ENCODE data around the gene KLRC1.
"Not testable (repeated sequence)": the region's sequence is repeated elsewhere in the genome, so short reads cannot be mapped to it uniquely, and the experiment has no call there.

KLRC1 gene

DNA sequence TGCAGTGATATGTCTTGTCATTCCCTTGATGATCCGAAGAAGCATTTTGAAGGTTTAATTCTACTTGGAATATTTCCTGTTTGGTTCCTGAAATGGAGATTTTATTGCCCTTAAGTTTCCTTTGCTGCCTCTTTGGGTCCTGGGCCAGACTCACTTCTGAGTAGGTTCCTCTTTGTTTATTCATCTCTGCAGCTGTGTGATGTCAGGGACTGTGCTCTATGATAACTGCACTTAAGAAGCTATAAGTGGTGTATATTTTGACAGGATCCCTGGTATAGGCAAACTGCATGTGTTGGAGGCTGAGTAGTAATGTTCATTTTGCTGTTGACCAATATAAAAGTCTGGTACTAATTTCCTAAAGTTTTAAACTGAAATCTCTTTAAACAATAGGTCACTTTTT lies 43.8 kb downstream of the KLRC1 start, which contains the start of gene KLRC4:
KLRC4 (minus strand) TSS at position 366 of the 400 bp plus-strand sequence; CDS start at position 184, 182 bp downstream.
- DNase-seq = no peak

DNA sequence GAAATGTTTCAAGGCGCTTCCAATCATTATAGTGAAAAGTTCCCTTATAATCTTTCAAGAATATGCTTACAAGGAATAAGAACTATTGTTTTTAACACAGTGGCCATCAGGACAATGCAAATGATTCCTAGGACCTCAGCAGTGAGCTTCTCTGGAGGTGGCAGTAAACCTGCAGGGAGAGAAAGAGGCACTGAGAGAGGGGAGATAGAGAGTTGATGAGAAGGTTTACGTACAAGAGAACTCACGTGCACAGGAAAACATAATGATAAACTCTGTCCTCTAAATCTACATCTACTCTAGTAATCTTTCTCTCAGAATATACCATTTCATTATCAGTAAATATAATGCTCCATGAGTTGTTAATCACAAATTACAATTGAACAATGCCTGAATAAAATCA lies 44.3 kb downstream of the KLRC1 start:
- DNase-seq = no peak

GRCh38 chr12:10406725-10407124 lies 46.5 kb downstream of the KLRC1 start:
- DNase-seq = no peak

- DNase-seq = no peak
Measured at GRCh38 chr12:10405294-10405693, 47.9 kb downstream of the KLRC1 start.

GRCh38 chr12:10404798-10405197 lies 48.4 kb downstream of the KLRC1 start:
- DNase-seq = no peak

- no peak for DNase-seq
Measured at GRCh38 chr12:10400829-10401228, 52.3 kb downstream of the KLRC1 start.

- DNase-seq = no peak
Measured at GRCh38 chr12:10398168-10398567, 55.0 kb downstream of the KLRC1 start.

DNA sequence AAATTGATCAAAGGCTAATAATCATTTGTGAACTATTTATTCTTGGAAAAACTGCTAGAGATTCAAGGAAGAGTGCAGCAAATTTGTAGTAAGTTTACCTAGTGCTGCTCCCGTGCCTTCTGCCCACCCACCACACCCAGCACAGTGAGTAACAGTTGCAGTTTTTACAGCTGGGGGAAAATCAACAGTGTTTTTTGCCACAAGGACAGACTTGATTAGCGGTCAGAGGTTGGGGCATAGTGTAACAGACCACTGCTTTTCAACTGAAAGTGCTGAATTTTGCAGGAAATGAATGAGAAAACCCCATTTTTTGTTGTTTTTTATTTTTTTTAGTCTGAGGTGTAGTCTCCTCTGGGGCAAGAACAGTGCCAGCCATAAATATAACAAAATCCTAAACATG lies 55.9 kb downstream of the KLRC1 start:
- DNase-seq = no peak

DNA sequence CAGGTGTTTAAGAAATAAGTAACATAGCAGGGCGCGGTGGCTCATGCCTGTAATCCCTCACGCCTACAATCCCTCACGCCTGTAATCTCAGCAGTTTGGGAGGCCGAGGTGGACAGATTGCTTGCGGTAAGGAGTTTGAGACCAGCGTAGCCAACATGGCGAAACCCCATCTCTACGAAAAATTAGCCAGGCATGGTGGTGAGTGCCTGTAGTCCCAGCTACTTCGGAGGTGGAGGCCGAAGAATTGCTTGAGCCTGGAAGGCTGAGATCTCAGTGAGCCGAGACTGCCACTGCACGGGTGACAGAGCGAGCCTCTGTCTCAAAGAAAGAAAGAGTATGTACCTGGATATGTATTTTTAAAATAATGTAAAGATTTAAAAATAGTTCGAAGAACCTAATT lies 57.0 kb downstream of the KLRC1 start:
- not testable (repeated sequence) for DNase-seq

Data from KG1 (cell line).